Measurements from ENCODE around the gene THUMPD1. TPM values are rescaled to one million over a fixed set of nuclear protein-coding genes. Genes with fewer than 3 reads are reported as not detected.
A peak's percentile ranks its signal among the peaks of the same experiment; 100 is the strongest.
"Not testable (repeated sequence)": the region's sequence is repeated elsewhere in the genome, so short reads cannot be mapped to it uniquely, and the experiment has no call there.

The THUMPD1 gene
- total RNA-seq, 1 donor from 2014 or later, result 41.1 TPM

- ATAC-seq (ENCODE audit: low read depth) (no peak), DNase-seq (no peak)
- H3K4me3 Mint-ChIP-seq, result no peak overlapping the region
- intact Hi-C loops (cut with micrococcal nuclease), result loop anchor here (10.0 kb wide), 1 partner anchor 310 kb away; no protein-coding TSS in a partner anchor
- H3K27me3 Mint-ChIP-seq, result no peaks in the 10 kb centered on the region
- POLR2A ChIA-PET, result no interaction called here
- peaks cover 14% of the 10 kb centered on the region for H3K4me1 Mint-ChIP-seq
- H3K27ac Mint-ChIP-seq, result no peak overlapping the region
- TF ChIP-seq, protein P1, sequence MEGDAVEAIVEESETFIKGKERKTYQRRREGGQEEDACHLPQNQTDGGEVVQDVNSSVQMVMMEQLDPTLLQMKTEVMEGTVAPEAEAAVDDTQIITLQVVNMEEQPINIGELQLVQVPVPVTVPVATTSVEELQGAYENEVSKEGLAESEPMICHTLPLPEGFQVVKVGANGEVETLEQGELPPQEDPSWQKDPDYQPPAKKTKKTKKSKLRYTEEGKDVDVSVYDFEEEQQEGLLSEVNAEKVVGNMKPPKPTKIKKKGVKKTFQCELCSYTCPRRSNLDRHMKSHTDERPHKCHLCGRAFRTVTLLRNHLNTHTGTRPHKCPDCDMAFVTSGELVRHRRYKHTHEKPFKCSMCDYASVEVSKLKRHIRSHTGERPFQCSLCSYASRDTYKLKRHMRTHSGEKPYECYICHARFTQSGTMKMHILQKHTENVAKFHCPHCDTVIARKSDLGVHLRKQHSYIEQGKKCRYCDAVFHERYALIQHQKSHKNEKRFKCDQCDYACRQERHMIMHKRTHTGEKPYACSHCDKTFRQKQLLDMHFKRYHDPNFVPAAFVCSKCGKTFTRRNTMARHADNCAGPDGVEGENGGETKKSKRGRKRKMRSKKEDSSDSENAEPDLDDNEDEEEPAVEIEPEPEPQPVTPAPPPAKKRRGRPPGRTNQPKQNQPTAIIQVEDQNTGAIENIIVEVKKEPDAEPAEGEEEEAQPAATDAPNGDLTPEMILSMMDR (IDR thresholded peaks at IDR 0.05), result no peak
- CTCF ChIA-PET, result no interaction called here
- peaks cover 3% of the 10 kb centered on the region for H3K36me3 Mint-ChIP-seq (ENCODE audit: low read depth)
- H3K9me3 Mint-ChIP-seq, result no peaks in the 10 kb centered on the region
Observed at GRCh38 chr16:20695024-20695423, 46.6 kb downstream of the THUMPD1 start.

- H3K9me3 Mint-ChIP-seq; H3K27me3 Mint-ChIP-seq; ATAC-seq (ENCODE audit: low read depth); DNase-seq; H3K36me3 Mint-ChIP-seq (ENCODE audit: low read depth); H3K4me3 Mint-ChIP-seq; POLR2A ChIA-PET: not testable (repeated sequence)
- CTCF ChIA-PET, result interaction anchor here (1.7 kb wide), 1 partner anchor 18 kb away, joined by 6 read pairs; no protein-coding TSS in a partner anchor
- peak overlapping the region; percentile 41 for H3K27ac Mint-ChIP-seq
- intact Hi-C loops (cut with micrococcal nuclease), result loop anchor here (10.0 kb wide), 1 partner anchor 309 kb away; no protein-coding TSS in a partner anchor
- peaks cover 14% of the 10 kb centered on the region for H3K4me1 Mint-ChIP-seq
Observed at GRCh38 chr16:20694096-20694495, 47.5 kb downstream of the THUMPD1 start.

- Mint-ChIP-seq H3K4me3 (no peak overlapping the region), H3K4me1 (peaks cover 14% of the 10 kb centered on the region), H3K36me3 (ENCODE audit: low read depth) (peaks cover 8% of the 10 kb centered on the region), H3K9me3 (peaks cover 6% of the 10 kb centered on the region), H3K27ac (no peak overlapping the region), H3K27me3 (no peaks in the 10 kb centered on the region)
- intact Hi-C loops (cut with micrococcal nuclease), result loop anchor here (10.0 kb wide), 1 partner anchor 305 kb away; no protein-coding TSS in a partner anchor
- ATAC-seq (ENCODE audit: low read depth) (no peak), DNase-seq (no peak)
- ChIA-PET CTCF (no interaction called here), POLR2A (no interaction called here)
- TF ChIP-seq, protein P1 (IDR thresholded peaks at IDR 0.05), result no peak
Observed at GRCh38 chr16:20689668-20690067, 52.0 kb downstream of the THUMPD1 start.

DNA sequence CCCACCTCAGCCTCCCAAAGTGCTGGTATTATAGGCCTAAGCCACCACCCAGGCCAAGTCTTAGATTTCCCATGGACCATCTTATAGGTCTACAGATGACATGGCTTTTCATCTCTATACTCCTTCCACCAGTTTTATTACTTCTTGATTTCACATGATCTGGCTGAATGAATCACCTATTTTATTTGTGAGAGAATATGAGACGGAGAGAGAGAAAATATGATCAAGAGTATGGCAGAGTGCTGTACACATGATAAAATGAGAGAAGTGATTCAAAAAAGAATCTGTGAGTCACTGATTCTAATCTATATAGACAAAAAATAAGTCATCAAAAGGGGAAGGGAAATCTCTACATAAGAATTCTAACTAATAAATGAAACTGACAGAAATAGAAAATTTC lies 57.8 kb downstream of the THUMPD1 start:
- intact Hi-C loops (cut with micrococcal nuclease), result no loop called here
- DNase-seq (no peak), ATAC-seq (ENCODE audit: low read depth) (no peak)
- Mint-ChIP-seq H3K4me1 (peaks cover 2% of the 10 kb centered on the region), H3K27me3 (no peaks in the 10 kb centered on the region), H3K9me3 (peaks cover 4% of the 10 kb centered on the region), H3K4me3 (no peak overlapping the region), H3K36me3 (ENCODE audit: low read depth) (peaks cover 43% of the 10 kb centered on the region), H3K27ac (no peak overlapping the region)
- TF ChIP-seq, protein P1 (IDR thresholded peaks at IDR 0.05), result no peak
- ChIA-PET POLR2A (no interaction called here), CTCF (no interaction called here)

Other genes with a start within 250 kb of the THUMPD1 start
- gene ACSM2B, start 165.5 kb downstream of the THUMPD1 start, total RNA-seq, result not detected in 2 replicates
- 0.44 and 0.60 TPM in 2 replicates for gene ACSM1, start 44.1 kb downstream of the THUMPD1 start, total RNA-seq
- gene ACSM3, start 22.2 kb upstream of the THUMPD1 start, total RNA-seq, result 12.8 and 13.6 TPM in 2 replicates
- gene ERI2, start 64.7 kb upstream of the THUMPD1 start, total RNA-seq, result 4.3 and 4.5 TPM in 2 replicates
- 0.44 and 0.83 TPM in 2 replicates for gene REXO5, start 64.7 kb upstream of the THUMPD1 start, total RNA-seq
- gene DCUN1D3, start 158.5 kb upstream of the THUMPD1 start, total RNA-seq, result 4.1 and 4.7 TPM in 2 replicates
- gene LYRM1, start 159.0 kb upstream of the THUMPD1 start, total RNA-seq, result 20.7 and 22.4 TPM in 2 replicates